Measurements from ENCODE around the gene ABHD15.

ABHD15 gene

GRCh38 chr17:29591146-29591736 lies 24.4 kb upstream of the ABHD15 start:
- DNase-seq (ENCODE audit: low spot score): peak; percentile 78
- ChIA-PET CTCF (interaction anchor here (0.6 to 5.4 kb wide), 13 partner anchors 11 to 501 kb away, joined by 3 to 71 read pairs (median 4); partner anchors contain the start of gene ABHD15), POLR2A (ENCODE audit: low non-redundant PET) (interaction anchor here (1.1 kb wide), 1 partner anchor 11 kb away, joined by 3 read pairs; no protein-coding TSS in a partner anchor)
- no peak for TF ChIP-seq CTCF (conservative IDR thresholded peaks at IDR 0.05; ENCODE audit: low read depth)
- peak overlapping the region; percentile 99 for H3K27ac ChIP-seq

GRCh38 chr17:29590411-29591145 lies 23.7 kb upstream of the ABHD15 start:
- peak; percentile 56 for DNase-seq (ENCODE audit: low spot score)
- H3K27ac ChIP-seq: peak overlapping the region; percentile 99
- no peak for TF ChIP-seq CTCF (conservative IDR thresholded peaks at IDR 0.05; ENCODE audit: low read depth)
- CTCF ChIA-PET: interaction anchor here (0.7 to 5.4 kb wide), 6 partner anchors 10 to 210 kb away, joined by 3 to 71 read pairs (median 8); partner anchors contain the start of gene ABHD15
- POLR2A ChIA-PET (ENCODE audit: low non-redundant PET): interaction anchor here (1.1 kb wide), 1 partner anchor 10 kb away, joined by 3 read pairs; no protein-coding TSS in a partner anchor

DNA sequence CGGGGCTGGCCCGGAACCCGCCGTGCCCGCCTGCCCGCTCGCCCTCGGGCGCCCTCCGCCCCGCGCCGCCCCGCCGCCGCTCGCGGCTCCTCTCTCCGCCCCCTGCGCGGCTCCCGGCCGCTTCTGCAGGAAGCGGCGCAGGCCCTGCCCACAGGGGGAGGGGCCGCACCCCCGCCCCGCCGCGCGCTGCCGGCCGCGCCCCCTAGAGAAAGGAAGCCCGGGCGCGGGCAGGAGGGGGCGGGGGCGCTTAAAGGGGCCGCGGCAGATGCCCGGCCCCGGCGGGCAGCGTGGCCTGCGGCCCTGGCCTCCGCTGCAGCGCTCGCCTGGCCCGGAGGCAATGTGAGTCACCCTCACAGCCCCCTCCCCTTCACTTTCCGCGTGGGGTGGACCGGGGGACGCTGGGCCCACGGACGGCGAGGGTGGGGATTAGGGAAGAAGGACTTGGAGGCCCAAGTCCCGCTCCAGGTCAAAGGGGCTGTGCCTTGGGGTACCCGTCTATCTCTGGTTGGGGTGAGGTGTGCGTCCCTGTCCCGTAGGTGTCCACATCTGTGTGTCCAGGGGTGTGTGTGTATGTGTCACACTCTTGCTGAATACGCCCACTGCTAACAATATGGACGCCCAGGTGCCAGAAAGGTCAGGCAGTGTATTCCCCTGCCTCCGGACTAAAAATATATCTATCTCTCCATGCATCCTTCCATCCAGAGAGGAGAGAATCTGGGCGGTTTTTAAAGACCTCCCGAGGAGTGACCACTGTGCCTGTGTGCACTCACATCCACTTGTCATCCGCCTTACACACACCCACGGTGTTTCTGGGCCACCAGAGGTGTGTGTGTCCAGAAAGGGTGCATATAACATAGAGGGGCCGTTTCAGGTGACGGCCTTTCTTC lies 22.9 kb upstream of the ABHD15 start, which contains the start of gene GIT1:
Gene GIT1, minus strand, starts transcription at position 125 of the 887 bp plus-strand sequence. CDS start 270 bp downstream, outside the sequence.
- TF ChIP-seq CTCF (conservative IDR thresholded peaks at IDR 0.05; ENCODE audit: low read depth): no peak
- POLR2A ChIA-PET (ENCODE audit: low non-redundant PET): no interaction called here
- CTCF ChIA-PET: interaction anchor here (0.7 to 5.4 kb wide), 4 partner anchors 13 to 329 kb away, joined by 3 to 45 read pairs (median 6); no protein-coding TSS in a partner anchor
- peak; percentile 89 for DNase-seq (ENCODE audit: low spot score)
- peak within 1 kb of the TSS; percentile 99 for H3K27ac ChIP-seq

DNA sequence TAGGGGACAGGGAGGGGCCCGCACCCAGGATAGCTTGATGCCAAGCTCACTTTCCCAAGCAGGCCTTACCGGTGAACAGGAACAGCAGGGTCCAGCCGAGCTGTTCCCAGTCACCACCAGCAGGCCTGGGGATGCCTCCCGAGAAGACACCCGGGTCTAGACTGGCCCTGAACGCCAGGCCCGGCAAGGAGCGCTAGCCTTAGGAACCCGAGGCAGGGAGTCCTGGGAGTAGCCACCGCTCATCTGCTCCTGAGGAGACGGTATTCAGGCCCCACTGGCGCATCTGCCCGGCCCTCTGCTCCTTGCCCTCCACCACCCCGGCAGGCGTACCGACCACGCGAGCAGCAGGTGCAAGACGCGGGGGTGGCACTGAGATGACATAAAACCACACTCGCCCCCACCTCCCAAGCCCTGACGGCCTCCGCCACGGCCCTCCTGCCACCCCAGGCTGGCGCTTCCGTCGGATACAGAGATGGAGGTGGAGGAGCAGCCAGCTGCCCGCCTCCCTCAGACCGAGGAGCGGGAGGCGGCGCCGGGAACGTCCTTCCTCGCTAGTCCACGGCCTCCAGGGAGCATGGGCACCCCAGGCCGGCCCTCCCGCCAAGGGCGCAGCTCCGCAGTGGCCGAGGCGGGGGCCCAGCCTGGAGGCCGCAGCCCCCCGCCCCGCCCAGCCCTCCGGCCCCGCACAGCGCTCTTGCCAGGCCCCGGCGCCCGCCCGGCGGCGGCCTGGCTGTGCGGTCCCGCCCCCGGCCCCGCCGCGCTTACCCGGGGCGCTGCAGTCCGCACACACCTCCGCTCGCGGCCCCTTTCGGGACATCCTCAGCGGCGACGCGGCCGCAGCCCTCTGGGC lies 21.9 kb upstream of the ABHD15 start:
- CTCF ChIA-PET: interaction anchor here (0.7 to 1.0 kb wide), 4 partner anchors 21 to 623 kb away, joined by 3 read pairs; no protein-coding TSS in a partner anchor
- peak overlapping the region; percentile 99 for H3K27ac ChIP-seq
- POLR2A ChIA-PET (ENCODE audit: low non-redundant PET): interaction anchor here (0.7 kb wide), 1 partner anchor 439 kb away, joined by 3 read pairs; no protein-coding TSS in a partner anchor
- no peak for DNase-seq (ENCODE audit: low spot score)
- TF ChIP-seq CTCF (conservative IDR thresholded peaks at IDR 0.05; ENCODE audit: low read depth): no peak

GRCh38 chr17:29588017-29588561 lies 21.3 kb upstream of the ABHD15 start:
- CTCF ChIA-PET: interaction anchor here (0.7 to 1.0 kb wide), 3 partner anchors 20 to 622 kb away, joined by 3 read pairs; no protein-coding TSS in a partner anchor
- POLR2A ChIA-PET (ENCODE audit: low non-redundant PET): no interaction called here
- H3K27ac ChIP-seq: peak overlapping the region; percentile 99
- DNase-seq (ENCODE audit: low spot score): no peak
- TF ChIP-seq CTCF (conservative IDR thresholded peaks at IDR 0.05; ENCODE audit: low read depth): no peak
